ENCODE measurements around the gene AEBP2. TPM values are rescaled to one million over a fixed set of nuclear protein-coding genes. Genes with fewer than 3 reads are reported as not detected.

The AEBP2 gene
- total and polyA plus RNA-seq, 2 of the 4 experiments (the other 2 are of a cell fraction), result 15.5 to 21.7 TPM

- dilution Hi-C loops (cut with HindIII; ENCODE audit: low sequenced_read_pairs, unreplicated experiment), result no loop called here
- H3K23ac ChIP-seq (ENCODE audit: low read depth, low read length), result 0 out of 2 replicates have a peak overlapping the region, but pooled peaks have one; percentile 24
- no peak overlapping the region for H4K91ac ChIP-seq (ENCODE audit: insufficient read depth, low read depth, low read length)
- no peaks in the 10 kb centered on the region for H3K4me1 ChIP-seq (ENCODE audit: control insufficient read depth, insufficient read depth, low read length)
- H3K4ac ChIP-seq (ENCODE audit: low read depth, low read length), result no peak overlapping the region
- no peaks in the 10 kb centered on the region for H3K9me1 ChIP-seq (ENCODE audit: insufficient read depth, low read length)
- H4K20me1 ChIP-seq (ENCODE audit: insufficient read depth, low read length), result no peaks in the 10 kb centered on the region
- TF ChIP-seq RAD21 (IDR thresholded peaks at IDR 0.05; ENCODE audit: low read length) (no peak), FOS (IDR thresholded peaks at IDR 0.05; ENCODE audit: low read depth, low read length) (no peak)
- POLR2A ChIA-PET (ENCODE audit: unreplicated experiment), result no interaction called here
- DNase-seq, result peak; percentile 26
- peak; percentile 21; the same call in 1 of the 2 replicates for ATAC-seq (ENCODE audit: low read depth)
- H2BK120ac ChIP-seq (ENCODE audit: low read depth, low read length), result no peak overlapping the region
- CTCF ChIA-PET, result interaction anchor here (0.7 kb wide), 1 partner anchor 39 kb away, joined by 4 read pairs; no protein-coding TSS in a partner anchor
- in situ Hi-C loops (cut with MboI; ENCODE audit: low sequenced_read_pairs), result no loop called here
- no peak overlapping the region for H3K14ac ChIP-seq (replicated peaks; ENCODE audit: low read depth, low read length)
- H3K27ac ChIP-seq (ENCODE audit: insufficient read depth, low read length), result no peak overlapping the region
- H3K56ac ChIP-seq (ENCODE audit: extremely low read depth, insufficient read depth, low read length), result no peak overlapping the region
- no peak overlapping the region for H2BK5ac ChIP-seq (ENCODE audit: low read depth, low read length, poor library complexity, severe bottlenecking)
- no peaks in the 10 kb centered on the region for H3K9me3 ChIP-seq (ENCODE audit: control insufficient read depth, insufficient read depth, low read length)
- H2BK20ac ChIP-seq (ENCODE audit: low read depth, low read length), result no peak overlapping the region
- intact Hi-C loops (cut with micrococcal nuclease), result no loop called here
- no peaks in the 10 kb centered on the region for H3K27me3 ChIP-seq (ENCODE audit: control insufficient read depth, insufficient read depth, low read length)
- H3K18ac ChIP-seq (ENCODE audit: low read depth, low read length), result no peak overlapping the region
- H2AK5ac ChIP-seq (ENCODE audit: low read depth, low read length), result no peak overlapping the region
- H3K9ac ChIP-seq (ENCODE audit: low read depth, low read length), result no peak overlapping the region
- no peak overlapping the region; the same call in 1 of the 2 replicates for H4K5ac ChIP-seq (ENCODE audit: low read depth, low read length)
- no peak overlapping the region for H2AFZ ChIP-seq (replicated peaks; ENCODE audit: low read length, poor library complexity)
- H2AK9ac ChIP-seq (replicated peaks; ENCODE audit: low read depth, low read length, poor library complexity), result no peak overlapping the region
- H3K4me2 ChIP-seq (ENCODE audit: low read depth, low read length), result no peak overlapping the region
- no peaks in the 10 kb centered on the region for H3K79me1 ChIP-seq (ENCODE audit: low read depth in 1 of 2, low read length in 2 of 2)
- no peak overlapping the region for H3K4me3 ChIP-seq (ENCODE audit: insufficient read depth, low read depth, low read length)
- BruUV-seq (replicated peaks), result no TSS peak
- H3K36me3 ChIP-seq (ENCODE audit: control insufficient read depth, insufficient read depth, low read length), result no peaks in the 10 kb centered on the region
- no peak overlapping the region for H2BK15ac ChIP-seq (ENCODE audit: low read depth, low read length)
- no peak overlapping the region for H4K8ac ChIP-seq (ENCODE audit: low read depth in 2 of 2, low read length in 2 of 2)
Measured at GRCh38 chr12:19561411-19561961, 122.2 kb downstream of the AEBP2 start.

Small RNA genes lying within 50 kb of the gene (microRNA-seq; reads per million reads assigned to microRNA genes)
- gene AC091805.2 (ENCODE audit: insufficient read depth, insufficient read length) (not detected), gene RNU6-254P (ENCODE audit: insufficient read depth, insufficient read length) (not detected)

Small RNA genes lying within 50 kb of the gene (small RNA-seq; reads per million reads assigned to genes)
- gene AC091805.2 (0 reads per million in 5 experiments), gene RNU6-254P (0 reads per million in 5 experiments)

All from IMR-90 (cell line).